GM21825 (cell line): Measurements from ENCODE around the gene SFXN5.
"Not testable (repeated sequence)": the region's sequence is repeated elsewhere in the genome, so short reads cannot be mapped to it uniquely, and the experiment has no call there.

ENCODE experiments used
- ATAC-seq: cut with Tn5 transposase; IDR thresholded peaks from one replicate; pipeline ENCODE4 v1.9.1; 2021; ENCODE audit warnings: mild to moderate bottlenecking, moderate library complexity; ENCODE audit not compliant: unreplicated experiment

SFXN5 gene

DNA sequence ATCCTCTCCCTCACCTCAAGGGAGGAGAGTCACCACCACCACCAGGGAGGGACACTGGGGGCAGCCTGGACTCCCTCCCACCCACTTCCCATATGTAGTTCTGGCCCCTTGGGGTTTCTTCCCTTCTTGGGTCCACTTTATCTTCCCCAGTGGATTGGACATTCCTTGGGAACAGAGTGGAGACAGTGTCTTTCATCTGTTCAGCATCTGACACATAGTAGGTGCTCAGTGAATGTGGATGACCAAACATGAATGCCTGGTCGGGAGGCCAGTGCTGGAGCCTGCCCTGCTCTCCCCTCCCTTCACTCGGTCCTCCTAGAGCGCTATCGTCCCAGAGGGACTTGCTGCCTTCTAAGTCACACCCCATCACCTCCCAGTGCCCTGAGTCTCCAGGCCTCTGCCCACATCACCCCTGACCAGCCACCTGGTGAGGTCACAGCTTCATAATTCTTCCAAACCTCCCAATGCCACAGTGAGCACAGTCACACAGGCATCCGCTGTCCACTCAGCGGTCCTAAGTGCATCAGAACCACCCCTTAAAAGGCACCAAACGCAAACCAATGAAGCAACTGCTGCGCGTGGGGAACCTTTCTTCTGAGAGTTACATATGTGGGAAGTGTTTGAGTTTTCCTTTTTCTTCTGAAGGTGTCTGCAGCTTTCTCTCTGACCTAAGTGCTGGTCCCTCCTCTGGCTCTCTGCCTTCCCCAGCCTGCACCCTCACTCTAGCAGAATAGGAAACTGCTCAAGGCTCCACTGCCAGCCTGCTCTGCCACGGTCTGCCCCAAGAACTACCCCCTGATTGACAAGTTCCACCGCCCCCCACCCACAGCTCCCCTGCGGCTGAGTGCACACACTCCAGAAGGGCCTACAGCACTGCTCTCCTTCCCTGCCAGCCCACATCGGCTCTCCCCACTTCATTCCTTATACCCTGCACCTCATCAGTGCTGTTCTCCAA is 7.2 kb upstream of the SFXN5 start:
- ATAC-seq = no peak

DNA sequence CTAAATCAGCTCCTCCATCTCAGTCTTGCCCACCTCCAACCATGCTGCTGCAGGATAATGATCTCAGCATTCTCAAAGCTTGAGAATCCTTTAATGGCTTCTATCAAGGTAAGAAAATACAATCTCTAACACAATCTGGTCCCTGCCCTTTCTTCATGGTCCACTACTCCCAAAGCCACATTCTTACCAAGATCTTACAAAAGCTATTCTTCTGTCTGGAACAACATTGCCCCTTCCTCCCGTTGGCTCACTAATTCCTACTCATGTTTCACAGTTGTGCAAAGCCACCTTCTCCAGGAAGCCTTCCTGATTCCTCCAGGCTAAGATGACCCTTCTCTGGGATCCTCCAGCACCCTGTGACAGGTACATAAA is 5.9 kb upstream of the SFXN5 start:
- ATAC-seq = no peak

- ATAC-seq = no peak
Observed at GRCh38 chr2:73076701-73077423, 5.3 kb upstream of the SFXN5 start.

DNA sequence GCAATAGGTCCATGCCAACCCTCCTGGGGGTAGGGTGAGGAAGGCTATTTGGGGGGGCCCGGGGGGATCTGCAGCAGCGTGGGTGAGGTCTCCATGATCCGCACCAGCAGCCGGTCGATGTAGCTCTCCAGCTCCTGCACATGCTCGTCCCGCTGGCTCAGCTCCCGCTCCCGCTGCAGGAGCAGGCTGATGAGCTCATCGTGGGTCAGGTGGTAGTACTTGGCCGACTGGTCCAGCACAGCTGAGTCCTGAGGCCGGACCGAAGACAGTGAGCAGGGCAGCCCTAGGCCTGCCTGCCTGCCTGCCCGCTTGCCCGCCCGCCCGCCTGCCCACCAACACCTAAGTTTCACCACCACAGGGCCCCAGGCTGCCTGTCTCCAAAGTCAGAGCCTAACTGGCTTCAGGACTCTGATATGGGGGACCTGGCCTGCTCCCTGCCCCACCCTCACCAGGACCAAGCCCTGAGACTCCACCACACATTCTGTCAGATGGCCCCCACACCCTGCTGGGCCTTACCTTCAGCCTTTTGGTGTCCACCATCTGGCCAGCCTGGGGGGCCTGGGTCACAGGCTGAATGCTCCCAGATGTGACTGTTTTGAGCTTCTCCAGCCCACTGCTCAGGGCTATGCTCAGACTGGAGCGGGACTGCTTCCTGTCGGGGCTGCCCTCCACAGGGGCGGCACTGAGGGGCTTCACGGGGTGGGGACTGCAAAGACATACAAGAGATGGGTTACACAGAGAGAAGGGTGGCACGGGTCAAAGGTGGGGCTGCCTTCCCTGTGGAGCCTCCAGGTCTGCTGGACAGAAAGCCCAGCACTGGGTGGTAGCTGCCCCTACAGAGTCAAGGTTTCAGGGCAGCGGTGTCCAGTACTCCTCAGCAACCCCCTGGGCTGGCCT is 4.2 kb upstream of the SFXN5 start:
- no peak for ATAC-seq

GRCh38 chr2:73074110-73075069 is 2.9 kb upstream of the SFXN5 start:
- ATAC-seq = no peak

- ATAC-seq = no peak
Observed at GRCh38 chr2:73072416-73072815, 904 bp upstream of the SFXN5 start.

DNA sequence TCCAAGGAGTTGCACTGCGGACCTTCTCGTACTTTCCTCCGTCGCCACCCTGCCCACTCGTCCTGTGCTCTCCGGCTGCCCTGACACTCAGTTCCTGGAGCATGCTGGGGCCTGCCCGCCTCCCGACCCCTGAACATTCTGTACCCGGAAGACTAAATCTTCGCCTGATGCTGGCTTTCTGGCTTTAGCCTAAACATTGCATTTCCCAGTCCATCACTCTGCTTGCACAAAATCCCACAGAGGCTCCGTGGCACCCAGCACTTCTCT is 550 bp upstream of the SFXN5 start:
- ATAC-seq = peak; percentile 5

DNA sequence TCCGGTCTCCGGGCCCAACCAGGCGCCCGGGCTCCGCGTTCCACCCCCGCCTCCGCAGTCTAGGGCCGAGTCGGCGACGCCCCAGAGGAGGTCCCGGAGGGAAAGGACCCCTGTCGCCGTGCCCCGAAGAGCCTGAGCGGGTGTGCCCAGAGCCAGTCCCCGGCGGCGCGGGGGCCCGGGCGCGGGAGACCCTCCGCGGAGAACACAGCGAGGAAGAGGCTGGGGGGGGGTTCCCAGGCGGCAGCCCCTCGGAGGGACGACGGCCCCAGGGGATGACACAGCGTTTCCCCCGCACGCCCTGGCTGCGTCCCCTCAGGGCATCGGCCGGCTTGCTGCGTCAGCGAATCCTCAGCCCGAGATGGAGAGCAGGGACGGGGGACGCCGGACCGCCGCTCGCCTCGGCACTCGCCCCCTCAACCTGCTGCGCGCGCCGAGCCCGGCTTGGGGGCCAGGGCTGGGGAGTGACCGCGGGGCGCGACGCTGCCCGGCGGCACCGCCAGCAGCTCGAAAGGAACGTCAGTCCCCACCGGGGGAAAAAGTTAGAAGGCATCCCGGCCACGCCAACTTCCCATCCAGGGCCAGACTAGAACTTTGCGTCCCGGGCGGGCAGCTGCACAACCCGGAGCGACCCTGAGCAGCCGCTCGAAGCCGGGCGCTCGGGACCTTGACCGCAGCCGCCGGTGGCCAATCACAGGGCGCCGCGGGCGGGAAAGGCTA is 711 bp downstream of the SFXN5 start:
- peak; percentile 17 for ATAC-seq

GRCh38 chr2:73069855-73070642 is 1.5 kb downstream of the SFXN5 start:
- no peak for ATAC-seq

- ATAC-seq = no peak
Observed at GRCh38 chr2:73069041-73069854, 2.3 kb downstream of the SFXN5 start.

DNA sequence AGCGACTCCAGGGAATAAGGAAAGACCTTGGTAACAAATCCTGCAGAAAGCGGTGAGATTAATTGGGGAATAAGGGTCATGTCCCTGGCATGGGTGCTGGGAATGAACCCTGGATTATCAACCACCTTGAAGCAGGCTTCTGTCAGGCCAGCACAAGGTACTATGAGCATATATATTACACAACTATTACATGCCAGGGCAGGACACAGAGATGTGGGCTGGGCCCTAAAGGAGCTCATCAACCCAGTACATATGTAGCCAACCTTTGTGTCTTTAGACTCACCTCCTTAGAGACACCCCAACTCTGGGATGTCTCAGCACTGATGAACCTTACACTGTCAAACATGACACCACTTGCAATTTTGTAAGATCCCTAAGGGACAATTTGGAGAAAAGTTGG is 3.4 kb downstream of the SFXN5 start:
- ATAC-seq = no peak

DNA sequence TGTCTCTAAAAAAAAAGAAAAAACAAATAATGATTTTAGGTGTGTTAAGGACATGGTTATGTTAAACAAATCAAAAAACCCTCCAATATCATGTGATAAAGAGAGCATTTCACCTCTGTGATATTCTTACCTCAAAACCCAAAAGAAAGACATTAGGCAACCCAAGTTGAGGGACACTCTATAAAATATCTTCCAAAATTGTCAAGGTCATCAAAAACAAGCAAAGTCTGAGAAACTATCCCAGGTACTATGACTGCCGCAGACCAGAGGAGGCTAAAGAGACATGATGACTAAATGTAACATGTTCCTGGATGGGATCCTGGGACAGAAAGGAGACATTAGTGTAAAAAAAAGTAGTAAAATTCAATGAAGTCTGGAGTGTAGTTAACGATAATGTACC is 4.5 kb downstream of the SFXN5 start:
- ATAC-seq = no peak

DNA sequence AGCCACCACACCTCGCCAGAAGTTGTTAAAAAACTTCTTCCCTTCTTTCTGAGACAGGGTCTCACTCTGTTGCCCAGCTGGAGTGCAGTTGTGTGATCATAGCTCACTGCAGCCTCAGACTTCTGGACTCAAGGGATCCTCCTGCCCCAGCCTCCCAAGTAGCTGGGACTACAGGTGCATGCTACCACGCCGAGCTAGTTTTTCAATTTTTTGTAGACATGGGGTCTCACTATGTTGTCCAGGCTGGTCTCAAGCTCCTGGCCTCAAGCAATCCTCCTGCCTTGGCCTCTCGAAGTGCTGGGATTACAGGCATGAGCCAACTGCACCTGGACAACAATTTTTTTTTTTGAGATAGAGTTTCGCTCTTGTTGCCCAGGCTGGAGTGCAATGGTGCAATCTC is 6.4 kb downstream of the SFXN5 start:
- ATAC-seq = not testable (repeated sequence)

DNA sequence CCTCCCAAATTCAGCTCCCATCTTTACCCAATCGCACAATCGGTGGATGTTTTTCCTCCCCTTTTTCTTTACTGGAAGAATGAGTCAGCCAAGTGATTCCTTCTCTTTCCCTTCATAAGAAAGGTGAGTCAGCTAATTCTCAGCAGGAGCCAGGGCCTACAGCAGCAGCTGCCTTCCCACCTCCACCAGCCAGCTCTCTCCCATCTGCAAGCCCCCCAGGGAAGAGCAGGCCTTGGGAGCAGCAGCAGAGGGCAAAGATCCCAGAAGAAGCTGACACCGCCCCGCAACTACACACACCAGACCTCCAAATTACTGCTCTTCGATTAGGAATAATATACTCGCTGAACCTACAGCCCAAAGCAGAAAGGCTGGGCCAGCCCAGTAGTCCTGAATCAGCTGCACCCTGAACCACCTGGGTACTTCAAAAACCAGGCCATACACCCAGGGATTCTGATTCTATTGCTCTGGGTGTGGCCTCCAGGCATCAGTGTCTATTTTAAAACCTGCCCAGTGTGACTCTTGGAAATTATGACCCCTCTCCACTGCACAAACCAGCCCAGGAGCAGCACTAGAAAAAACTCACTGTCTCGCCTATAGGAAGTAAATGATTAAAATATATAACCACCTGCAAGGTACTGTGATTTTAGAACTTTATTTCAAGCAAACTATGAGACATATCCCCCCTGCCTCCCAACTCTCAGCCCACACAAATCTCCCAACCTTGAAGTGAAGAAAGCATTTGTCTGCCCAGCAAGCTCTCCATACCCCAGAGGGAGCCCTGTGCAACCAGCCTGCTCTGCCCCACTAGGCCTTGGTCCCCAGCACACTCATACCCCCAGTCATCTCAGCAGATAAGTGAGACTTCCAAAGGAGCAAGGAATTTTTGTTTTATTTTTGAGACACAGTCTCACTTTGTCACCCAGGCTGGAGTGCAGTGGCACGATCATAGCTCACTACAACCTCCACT is 7.3 kb downstream of the SFXN5 start:
- no peak for ATAC-seq

DNA sequence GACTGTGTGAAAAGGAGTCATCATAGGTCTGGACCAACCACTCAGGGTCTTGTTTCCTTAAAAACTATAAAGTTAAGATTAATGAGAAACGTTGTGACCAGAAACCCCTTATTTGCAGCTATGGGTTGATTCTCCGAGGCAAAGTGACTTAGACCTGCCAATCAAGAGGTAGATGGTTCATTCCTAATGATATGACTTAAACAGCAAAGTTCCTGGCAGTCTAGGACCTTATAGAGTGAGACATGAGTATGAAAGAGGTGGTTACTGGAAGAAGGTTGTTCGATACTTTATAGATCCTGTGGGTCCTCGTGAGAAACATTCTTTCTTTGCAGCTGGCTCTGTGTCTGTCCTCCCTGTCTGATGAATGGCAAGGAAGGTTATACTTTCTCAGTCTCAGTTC is 8.0 kb downstream of the SFXN5 start:
- ATAC-seq = no peak

DNA sequence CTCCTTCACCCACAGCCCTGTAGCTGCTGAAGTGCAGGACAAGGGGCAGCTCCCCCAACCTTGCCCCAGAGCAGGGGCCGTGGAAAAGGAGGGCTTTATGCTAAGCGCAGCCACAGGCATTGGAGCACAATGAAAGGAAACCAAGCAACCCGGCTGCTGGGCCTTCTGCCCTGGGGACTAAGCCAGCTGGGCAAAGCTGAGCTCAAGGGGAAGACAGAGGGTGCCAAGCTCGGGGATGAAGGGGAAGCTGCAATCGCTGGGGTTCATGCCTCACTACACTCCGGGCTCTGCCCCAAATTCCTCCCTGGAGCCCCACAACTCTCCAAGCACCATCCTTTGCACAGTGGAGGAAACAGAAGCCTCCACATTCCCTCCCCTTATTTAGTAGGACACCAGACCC is 12.4 kb downstream of the SFXN5 start:
- no peak for ATAC-seq

DNA sequence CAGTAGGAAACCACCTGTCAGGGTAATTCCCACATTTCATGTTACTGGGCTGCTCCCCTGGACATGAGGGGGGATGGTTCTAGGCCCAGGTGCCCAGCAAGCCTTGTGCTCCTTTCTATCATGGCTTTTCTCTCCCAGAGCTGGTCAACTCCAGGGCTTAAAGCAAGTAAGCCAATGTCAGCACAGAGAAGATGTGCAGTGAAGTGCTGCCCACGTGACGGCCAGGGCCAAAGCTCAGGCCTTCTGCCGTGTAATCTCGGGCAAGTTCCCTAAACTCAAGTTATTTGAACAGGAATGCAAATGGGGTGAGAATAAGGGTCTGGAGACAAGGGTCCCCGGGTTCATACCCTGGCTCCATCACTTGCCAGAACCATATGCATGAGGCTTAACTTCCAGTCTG is 16.5 kb downstream of the SFXN5 start:
- no peak for ATAC-seq
